ENCODE data around the gene CCDC57. TPM values are rescaled to one million over a fixed set of nuclear protein-coding genes. Genes with fewer than 3 reads are reported as not detected.

The CCDC57 gene
- total RNA-seq, 1 donor from 2014 or later, result 92.1 TPM

- Mint-ChIP-seq H3K27ac (peak overlapping the region; percentile 21), H3K9me3 (no peaks in the 10 kb centered on the region), H3K4me1 (peaks cover 13% of the 10 kb centered on the region), H3K4me3 (peak overlapping the region; percentile 84), H3K27me3 (ENCODE audit: low read depth) (no peaks in the 10 kb centered on the region), H3K36me3 (peaks cover 1% of the 10 kb centered on the region)
- no peak for TF ChIP-seq CTCF (IDR thresholded peaks at IDR 0.05; ENCODE audit: unreplicated experiment)
- DNase-seq (ENCODE audit: low spot score in 2 of 2, unreplicated experiment in 2 of 2), result no peak
Observed at GRCh38 chr17:82052638-82053059, 160.0 kb downstream of the CCDC57 start.

GRCh38 chr17:82051776-82052637, 160.6 kb downstream of the CCDC57 start, which contains the start of the genes GPS1 and RFNG:
Gene GPS1, plus strand, starts transcription at chr17:82051898. Its CDS starts 34 bp downstream, at chr17:82051932.
Gene RFNG, minus strand, starts transcription at chr17:82051811. Its CDS starts 45 bp downstream, at chr17:82051766.
- Mint-ChIP-seq H3K27ac (peak within 1 kb of the TSS; percentile 78), H3K36me3 (peaks cover 7% of the 10 kb centered on the region), H3K4me3 (peak within 1 kb of the TSS; percentile 89), H3K9me3 (no peaks in the 10 kb centered on the region), H3K27me3 (ENCODE audit: low read depth) (no peaks in the 10 kb centered on the region), H3K4me1 (peaks cover 13% of the 10 kb centered on the region)
- peak; percentile 70 to 81 for DNase-seq (ENCODE audit: low spot score in 2 of 2, unreplicated experiment in 2 of 2)
- TF ChIP-seq CTCF (IDR thresholded peaks at IDR 0.05; ENCODE audit: unreplicated experiment), result no peak

Small RNA genes within 50 kb of the gene (microRNA-seq; reads per million reads assigned to microRNA genes)
- not detected for gene MIR6787

Other genes with a start within 250 kb of the CCDC57 start
- 50.5 to 53.0 TPM (median 51.4 TPM) in 3 replicates for gene ASPSCR1, start 235.2 kb downstream of the CCDC57 start, total RNA-seq
- gene CENPX, start 190.0 kb downstream of the CCDC57 start, total RNA-seq, result 40.0 to 45.5 TPM (median 40.6 TPM) in 3 replicates
- gene LRRC45, start 189.5 kb downstream of the CCDC57 start, total RNA-seq, result 16.9 to 18.5 TPM (median 17.9 TPM) in 3 replicates
- 32.6 to 34.6 TPM (median 33.6 TPM) in 3 replicates for gene RAC3, start 181.2 kb downstream of the CCDC57 start, total RNA-seq
- 73.5 to 80.2 TPM (median 77.6 TPM) in 3 replicates for gene DCXR, start 175.1 kb downstream of the CCDC57 start, total RNA-seq
- gene RFNG, start 161.0 kb downstream of the CCDC57 start, total RNA-seq, result 53.8 to 57.3 TPM (median 55.6 TPM) in 3 replicates
- 104 to 113 TPM (median 105 TPM) in 3 replicates for gene GPS1, start 160.9 kb downstream of the CCDC57 start, total RNA-seq
- gene DUS1L, start 147.0 kb downstream of the CCDC57 start, total RNA-seq, result 87.3 to 94.9 TPM (median 87.9 TPM) in 3 replicates
- gene FASN, start 114.6 kb downstream of the CCDC57 start, total RNA-seq, result 227 to 230 TPM (median 229 TPM) in 3 replicates
- gene SLC16A3, start 16.2 kb upstream of the CCDC57 start, total RNA-seq, result 62.0 to 68.8 TPM (median 67.3 TPM) in 3 replicates
- 202 to 212 TPM (median 204 TPM) in 3 replicates for gene CSNK1D, start 60.9 kb upstream of the CCDC57 start, total RNA-seq
- gene CD7, start 104.8 kb upstream of the CCDC57 start, total RNA-seq, result 0.83 to 1.4 TPM (median 1.2 TPM) in 3 replicates
- gene SECTM1, start 120.9 kb upstream of the CCDC57 start, total RNA-seq, result 5.8 to 7.0 TPM (median 7.0 TPM) in 3 replicates
- gene TEX19, start 146.4 kb upstream of the CCDC57 start, total RNA-seq, result 0.16 TPM in 1 of 3 replicates, not detected in the others
- 6.1 to 7.6 TPM (median 6.5 TPM) in 3 replicates for gene UTS2R, start 158.9 kb upstream of the CCDC57 start, total RNA-seq
- gene HEXD, start 205.5 kb upstream of the CCDC57 start, total RNA-seq, result 75.3 to 82.8 TPM (median 76.3 TPM) in 3 replicates
- gene OGFOD3, start 205.7 kb upstream of the CCDC57 start, total RNA-seq, result 36.6 to 40.3 TPM (median 39.3 TPM) in 3 replicates
- 86.7 to 93.0 TPM (median 88.1 TPM) in 3 replicates for gene CYBC1, start 237.9 kb upstream of the CCDC57 start, total RNA-seq
- 116 to 123 TPM (median 122 TPM) in 3 replicates for gene NARF, start 245.9 kb upstream of the CCDC57 start, total RNA-seq